Renal pelvis (tissue), 12 donors: ENCODE results near the gene ZMAT2. TPM values are rescaled to one million over a fixed set of nuclear protein-coding genes. Genes with fewer than 3 reads are reported as not detected.
"Not testable (repeated sequence)": the region's sequence is repeated elsewhere in the genome, so short reads cannot be mapped to it uniquely, and the experiment has no call there.

Source experiments
- DNase-seq: peaks from one replicate; pipeline ENCODE4 v3.0.0-alpha.2; 2013
- long read RNA-seq, 16 experiments: transcript quantifications; one replicate each; lab custom pipeline, GENCODE V29; 2026
- polyA plus RNA-seq, 3 donors: library from polyadenylated mRNA; unstranded; fragments of 120-200 nt; gene quantifications; one replicate each; pipeline ENCODE4 v1.2.1, GENCODE V29; 2013; ENCODE audit not compliant: insufficient read length in 3 of 3

The ZMAT2 gene
- polyA plus RNA-seq = 100 to 1,000 TPM in 2 of 3 donors, 10 to 100 TPM in 1; 97.1 to 131 (median 127) TPM
- long read RNA-seq, donor 1, transcript ZMAT2-201 (6 exons, 1,647 nt) = major isoform, 26 of 47 reads
- long read RNA-seq, donor 1, partial matches to known transcripts = 21 of 47 reads
- long read RNA-seq, donor 1, other reads (novel, unspliced or antisense) = 0 of 47 reads
- long read RNA-seq, donor 2, transcript ZMAT2-201 (6 exons, 1,647 nt) = major isoform, 40 of 45 reads
- long read RNA-seq, donor 2, partial matches to known transcripts = 5 of 45 reads
- long read RNA-seq, donor 2, other reads (novel, unspliced or antisense) = 0 of 45 reads
- long read RNA-seq, donor 3, transcript ZMAT2-201 (6 exons, 1,647 nt) = major isoform, 23 of 23 reads
- long read RNA-seq, donor 3, partial matches to known transcripts = 0 of 23 reads
- long read RNA-seq, donor 3, other reads (novel, unspliced or antisense) = 0 of 23 reads
- long read RNA-seq, donor 4, transcript ZMAT2-201 (6 exons, 1,647 nt) = major isoform, 32 of 39 reads
- long read RNA-seq, donor 4, partial matches to known transcripts = 6 of 39 reads
- long read RNA-seq, donor 4, other reads (novel, unspliced or antisense) = 0 of 39 reads
- long read RNA-seq, donor 5, transcript ZMAT2-201 (6 exons, 1,647 nt) = major isoform, 9 of 15 reads
- long read RNA-seq, donor 5, partial matches to known transcripts = 6 of 15 reads
- long read RNA-seq, donor 5, other reads (novel, unspliced or antisense) = 0 of 15 reads
- long read RNA-seq, donor 6, transcript ZMAT2-201 (6 exons, 1,647 nt) = major isoform, 30 of 30 reads
- long read RNA-seq, donor 6, partial matches to known transcripts = 0 of 30 reads
- long read RNA-seq, donor 6, other reads (novel, unspliced or antisense) = 0 of 30 reads
- long read RNA-seq, donor 7, transcript ZMAT2-201 (6 exons, 1,647 nt) = major isoform, 23 of 39 reads
- long read RNA-seq, donor 7, partial matches to known transcripts = 16 of 39 reads
- long read RNA-seq, donor 7, other reads (novel, unspliced or antisense) = 0 of 39 reads
- long read RNA-seq, donor 8, transcript ZMAT2-201 (6 exons, 1,647 nt) = major isoform, 8 of 8 reads
- long read RNA-seq, donor 8, partial matches to known transcripts = 0 of 8 reads
- long read RNA-seq, donor 8, other reads (novel, unspliced or antisense) = 0 of 8 reads
- long read RNA-seq, donor 9, transcript ZMAT2-201 (6 exons, 1,647 nt) = major isoform, 34 of 42 reads
- long read RNA-seq, donor 9, partial matches to known transcripts = 8 of 42 reads
- long read RNA-seq, donor 9, other reads (novel, unspliced or antisense) = 0 of 42 reads
- long read RNA-seq, donor 10, transcript ZMAT2-201 (6 exons, 1,647 nt) = major isoform, 28 of 28 reads
- long read RNA-seq, donor 10, partial matches to known transcripts = 0 of 28 reads
- long read RNA-seq, donor 10, other reads (novel, unspliced or antisense) = 0 of 28 reads
- long read RNA-seq, donor 11, transcript ZMAT2-201 (6 exons, 1,647 nt) = major isoform, 14 of 25 reads
- long read RNA-seq, donor 11, partial matches to known transcripts = 11 of 25 reads
- long read RNA-seq, donor 11, other reads (novel, unspliced or antisense) = 0 of 25 reads
- long read RNA-seq, donor 12, transcript ZMAT2-201 (6 exons, 1,647 nt) = major isoform, 36 of 45 reads
- long read RNA-seq, donor 12, partial matches to known transcripts = 9 of 45 reads
- long read RNA-seq, donor 12, other reads (novel, unspliced or antisense) = 0 of 45 reads
- long read RNA-seq, donor 13, transcript ZMAT2-201 (6 exons, 1,647 nt) = major isoform, 11 of 17 reads
- long read RNA-seq, donor 13, partial matches to known transcripts = 6 of 17 reads
- long read RNA-seq, donor 13, other reads (novel, unspliced or antisense) = 0 of 17 reads
- long read RNA-seq, donor 14, transcript ZMAT2-201 (6 exons, 1,647 nt) = major isoform, 31 of 73 reads
- long read RNA-seq, donor 14, partial matches to known transcripts = 41 of 73 reads
- long read RNA-seq, donor 14, other reads (novel, unspliced or antisense) = 0 of 73 reads
- long read RNA-seq, donor 15, transcript ZMAT2-201 (6 exons, 1,647 nt) = major isoform, 32 of 46 reads
- long read RNA-seq, donor 15, partial matches to known transcripts = 13 of 46 reads
- long read RNA-seq, donor 15, other reads (novel, unspliced or antisense) = 0 of 46 reads
- long read RNA-seq, donor 16, transcript ZMAT2-201 (6 exons, 1,647 nt) = major isoform, 32 of 41 reads
- long read RNA-seq, donor 16, partial matches to known transcripts = 9 of 41 reads
- long read RNA-seq, donor 16, other reads (novel, unspliced or antisense) = 0 of 41 reads

DNA sequence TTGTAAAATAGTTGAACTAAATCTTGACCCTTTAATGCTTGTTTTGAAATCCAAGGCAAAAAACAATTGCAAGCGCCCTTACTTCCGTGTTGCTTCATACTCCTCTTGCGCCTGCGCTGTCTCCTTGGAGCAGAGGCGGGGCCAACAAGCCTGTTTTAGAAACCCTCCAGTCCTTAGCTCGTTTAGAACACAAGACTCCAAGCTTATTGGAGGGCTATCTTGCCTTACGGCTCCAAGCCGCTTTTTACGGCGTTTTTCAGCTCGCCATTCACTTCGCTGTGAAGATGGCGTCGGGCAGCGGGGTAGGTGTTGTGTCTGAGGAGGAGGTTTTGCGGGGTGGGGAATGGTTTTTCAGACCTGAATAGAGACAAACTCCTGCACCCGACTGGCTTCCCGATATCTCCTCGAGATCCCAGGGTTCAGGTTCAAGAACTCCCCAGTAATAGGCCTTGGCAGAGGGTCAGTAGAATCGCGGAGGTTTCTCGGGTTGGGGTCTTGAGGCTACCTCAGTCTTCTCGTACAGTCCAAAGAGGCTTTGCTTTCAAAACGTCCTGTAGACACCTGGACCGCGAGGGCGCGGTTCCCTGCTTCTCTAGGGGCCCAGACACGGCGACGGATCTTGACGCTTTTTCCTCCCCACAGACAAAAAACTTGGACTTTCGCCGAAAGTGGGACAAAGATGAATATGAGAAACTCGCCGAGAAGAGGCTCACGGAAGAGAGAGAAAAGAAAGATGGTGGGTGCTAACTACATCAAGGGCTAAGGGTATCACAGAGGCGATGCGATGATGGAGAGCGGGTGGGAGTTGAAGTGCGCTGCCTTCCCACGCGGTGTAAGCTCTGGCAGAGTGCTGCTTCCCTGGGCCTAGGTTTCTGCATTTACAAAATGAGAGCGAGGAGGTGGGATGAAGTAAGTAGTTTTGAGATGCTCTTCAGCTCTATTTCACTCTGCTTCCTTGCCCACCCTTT is at the start of gene ZMAT2:
Gene ZMAT2 (plus strand): TSS at position 271 of the 968 bp plus-strand sequence. CDS start 14 bp downstream, at position 285.
- peak; percentile 97 for DNase-seq

- no peak for DNase-seq
Measured at GRCh38 chr5:140658870-140659269, 41.4 kb upstream of the ZMAT2 start.

DNA sequence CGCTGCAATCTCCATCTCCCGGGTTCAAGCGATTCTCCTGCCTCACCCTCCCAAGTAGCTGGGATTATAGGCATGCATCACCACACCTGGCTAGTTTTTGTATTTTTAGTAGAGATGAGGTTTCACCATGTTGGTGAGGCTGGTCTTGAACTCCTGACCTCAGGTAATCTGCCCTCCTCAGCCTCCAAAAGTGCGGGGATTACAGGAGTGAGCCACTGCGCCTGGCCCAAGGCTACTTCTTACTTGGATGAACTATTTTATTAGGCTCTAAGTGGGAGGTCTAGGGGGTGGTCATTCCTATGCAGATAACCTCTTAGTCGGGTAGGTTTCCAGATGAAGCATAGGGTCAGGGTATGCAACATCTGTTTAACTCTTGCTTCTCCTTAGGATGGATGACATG is 39.9 kb upstream of the ZMAT2 start:
- not testable (repeated sequence) for DNase-seq

- DNase-seq = no peak
Measured at GRCh38 chr5:140664030-140664358, 36.3 kb upstream of the ZMAT2 start.

DNA sequence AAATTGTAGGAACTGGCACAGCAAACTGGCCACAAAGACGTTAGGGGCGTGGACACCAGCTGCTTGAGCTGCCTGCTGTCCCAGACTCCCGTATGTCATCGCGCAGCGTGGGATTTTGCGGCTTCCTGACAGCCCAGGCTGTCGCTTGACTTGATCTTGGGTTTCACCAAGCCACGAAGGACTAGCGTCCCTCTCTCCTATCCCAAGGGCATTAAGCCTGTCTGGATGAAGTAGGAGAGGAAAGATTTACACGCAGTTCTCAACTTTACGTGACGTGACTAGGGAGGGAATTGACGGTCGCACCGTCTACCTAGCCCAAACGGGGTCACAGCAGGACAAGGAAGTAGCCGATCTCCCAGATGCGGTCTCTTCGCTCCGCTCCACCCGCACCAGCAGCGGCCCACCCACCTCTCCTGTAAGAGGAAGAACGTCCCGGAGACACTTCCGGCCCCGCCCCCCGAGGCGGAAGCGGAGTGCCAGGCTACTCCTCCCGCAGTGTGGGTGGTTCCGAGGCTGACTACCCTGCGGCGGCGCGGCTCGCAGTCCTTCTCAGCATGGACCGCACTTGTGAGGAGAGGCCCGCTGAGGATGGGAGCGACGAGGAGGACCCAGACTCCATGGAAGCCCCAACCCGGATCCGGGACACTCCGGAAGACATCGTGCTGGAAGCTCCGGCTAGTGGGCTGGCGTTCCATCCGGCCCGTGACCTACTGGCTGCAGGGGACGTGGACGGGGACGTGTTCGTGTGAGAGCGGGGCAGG is 35.7 kb upstream of the ZMAT2 start, which contains the start of gene WDR55:
Gene WDR55 (plus strand): TSS at position 546 of the 761 bp plus-strand sequence. CDS start 9 bp downstream, at position 555.
- DNase-seq = peak; percentile 93

GRCh38 chr5:140671035-140671434 is 29.2 kb upstream of the ZMAT2 start:
- not testable (repeated sequence) for DNase-seq

DNA sequence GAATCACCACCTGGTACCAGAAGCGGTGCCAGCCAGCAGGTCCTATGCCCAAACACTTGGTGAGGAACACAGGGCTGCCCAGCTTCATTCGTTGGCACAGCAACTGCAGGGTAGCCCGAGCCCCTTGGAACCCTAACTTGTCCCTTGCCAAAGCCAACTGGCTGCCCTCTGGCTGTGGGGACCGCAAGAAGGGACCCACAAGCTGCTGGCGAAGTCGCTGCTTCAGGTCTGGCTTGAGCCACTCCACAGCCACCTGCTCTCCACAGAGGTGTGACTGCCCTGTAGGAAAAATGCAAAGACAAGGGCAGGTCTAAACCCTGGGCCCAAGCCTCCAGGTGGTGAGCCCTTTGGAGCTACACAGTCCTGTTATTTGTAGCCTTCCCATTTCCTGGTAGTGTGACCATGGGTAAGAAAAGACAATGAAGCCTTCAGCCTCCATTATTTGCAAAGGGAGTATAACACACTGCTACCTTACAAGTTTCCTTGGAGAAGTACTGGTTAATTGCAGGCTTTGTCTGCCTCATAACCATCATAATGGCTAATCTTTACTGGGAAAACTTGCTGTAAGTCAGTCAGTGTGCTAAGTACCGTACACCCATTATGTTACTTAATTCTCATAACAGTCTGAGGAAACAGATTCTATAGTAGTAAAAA is 28.6 kb upstream of the ZMAT2 start:
- DNase-seq = no peak

GRCh38 chr5:140672455-140673186 is 27.6 kb upstream of the ZMAT2 start:
- no peak for DNase-seq

- no peak for DNase-seq
Measured at GRCh38 chr5:140673187-140673976, 26.9 kb upstream of the ZMAT2 start, which contains the start of gene DND1. DND1 (minus strand) TSS chr5:140673576; CDS start chr5:140673542, 34 bp downstream.

DNA sequence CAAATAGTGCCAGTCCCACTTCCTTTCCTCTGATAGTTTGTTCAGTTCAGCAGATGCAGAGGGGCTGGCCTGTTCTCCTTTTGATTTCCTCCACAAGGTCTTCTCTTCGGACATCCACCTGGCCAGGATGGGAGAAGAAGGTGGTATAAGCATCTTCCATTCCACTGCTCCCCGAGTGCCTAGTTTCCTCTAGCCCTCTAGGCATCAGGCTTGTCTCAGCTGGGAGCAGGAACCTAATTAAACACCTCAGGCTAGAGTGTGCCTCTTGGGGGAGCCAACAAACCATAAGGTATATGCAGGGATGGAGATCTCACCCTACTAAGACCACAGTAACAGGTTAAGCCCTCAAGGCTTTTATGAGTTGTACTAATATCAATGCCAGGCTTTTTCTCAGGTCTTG is 26.0 kb upstream of the ZMAT2 start:
- DNase-seq = no peak

GRCh38 chr5:140674629-140675028 is 25.6 kb upstream of the ZMAT2 start:
- DNase-seq = no peak

GRCh38 chr5:140677947-140678346 is 22.3 kb upstream of the ZMAT2 start:
- DNase-seq = no peak

GRCh38 chr5:140678993-140679392 is 21.3 kb upstream of the ZMAT2 start:
- no peak for DNase-seq

DNA sequence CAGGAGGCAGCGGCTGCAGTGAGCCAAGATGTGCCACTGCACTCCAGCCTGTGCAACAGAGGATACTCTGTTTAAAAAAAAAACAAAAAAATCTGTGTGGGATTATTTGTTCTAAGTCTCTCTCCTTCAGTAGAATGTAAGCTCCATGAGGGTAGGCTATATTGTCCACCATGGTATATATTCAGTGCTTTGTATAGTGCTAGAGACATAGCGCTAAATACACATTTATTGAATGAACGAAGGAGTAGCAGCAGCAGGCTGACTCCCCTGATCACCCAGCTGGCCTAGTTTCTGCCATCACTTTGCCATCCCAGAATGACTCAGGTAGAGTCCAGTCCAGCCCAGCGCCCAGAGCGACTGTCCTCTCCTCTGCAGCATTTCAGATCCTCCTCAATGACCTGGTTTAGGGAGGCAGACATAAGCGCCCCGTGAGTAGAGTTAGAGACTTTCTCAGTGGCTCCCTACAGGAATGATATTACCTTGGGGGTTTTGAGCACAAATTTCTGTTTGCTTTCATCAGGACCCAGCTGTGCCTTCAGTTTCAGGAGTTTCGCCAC is 9.8 kb upstream of the ZMAT2 start:
- DNase-seq = no peak
